ENCODE results near the gene PEX11B. TPM values are rescaled to one million over a fixed set of nuclear protein-coding genes. Genes with fewer than 3 reads are reported as not detected.

PEX11B gene
- total RNA-seq, 1 experiment from 2014 or later, result 13.7 TPM

DNA sequence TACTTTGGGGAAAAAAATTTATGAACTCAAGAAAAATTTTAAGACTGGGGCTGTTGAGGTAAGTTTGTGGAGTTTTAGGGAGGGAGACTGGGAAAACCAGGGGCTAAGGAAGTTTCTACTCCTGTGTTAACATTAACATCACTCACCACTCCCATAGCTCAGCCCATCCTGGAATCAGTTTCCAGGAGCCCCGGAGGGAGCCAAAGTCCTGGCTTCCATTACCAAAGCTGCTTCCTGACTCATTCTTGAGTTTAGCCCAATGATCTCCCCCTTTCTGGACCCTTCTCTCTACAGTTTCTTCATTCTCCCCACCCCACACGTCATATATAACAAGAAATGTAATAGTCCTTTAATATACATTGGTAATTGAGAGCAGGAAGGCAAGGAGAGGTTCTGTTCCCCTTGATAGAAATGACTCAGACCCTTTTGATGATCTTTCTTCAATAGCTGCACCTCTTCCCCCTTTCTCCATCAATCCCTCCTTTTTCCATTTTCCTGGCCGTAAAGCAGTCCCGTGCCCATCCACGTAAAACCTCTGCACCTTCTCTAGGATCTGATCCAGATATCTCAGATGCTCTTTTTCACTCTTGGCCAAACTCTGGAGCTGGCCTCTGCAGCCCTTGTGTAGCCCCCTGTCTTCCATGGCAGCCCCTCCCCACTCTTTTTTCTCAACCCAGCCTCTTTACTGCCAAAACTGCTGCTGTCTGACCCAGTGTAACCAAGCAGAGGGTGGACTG is 55.1 kb downstream of the PEX11B start:
- H3K79me1 ChIP-seq (ENCODE audit: insufficient read depth, low read depth, low read length, poor library complexity, severe bottlenecking), result no peaks in the 10 kb centered on the region
- no peak overlapping the region for H2BK5ac ChIP-seq (ENCODE audit: insufficient read length, low read length)
- H2AK5ac ChIP-seq (ENCODE audit: insufficient read length, low read length), result no peak overlapping the region
- no peak overlapping the region for H3K56ac ChIP-seq (ENCODE audit: insufficient read length, low read depth, low read length)
- peaks cover 4% of the 10 kb centered on the region; the same call in 1 of the 2 replicates for H3K4me1 ChIP-seq (ENCODE audit: insufficient read depth, low read length)
- H3K9me3 Mint-ChIP-seq, result peaks cover 0 to under 1% of the 10 kb centered on the region in 2 experiments; a peak in 1 of 5 replicates
- H4K8ac ChIP-seq (replicated peaks; ENCODE audit: insufficient read length, low read depth, low read length), result no peak overlapping the region
- no peak overlapping the region for H3K27ac ChIP-seq (ENCODE audit: insufficient read length, low read depth, low read length)
- H2AFZ ChIP-seq (ENCODE audit: low read length), result no peak overlapping the region
- no peak overlapping the region for H2BK120ac ChIP-seq (ENCODE audit: low read depth, low read length, poor library complexity, severe bottlenecking)
- no peak overlapping the region for H3K4ac ChIP-seq (ENCODE audit: low read depth, low read length)
- peaks cover 5 to 7% of the 10 kb centered on the region in 2 experiments for H3K4me1 Mint-ChIP-seq
- TF ChIP-seq, protein P1, sequence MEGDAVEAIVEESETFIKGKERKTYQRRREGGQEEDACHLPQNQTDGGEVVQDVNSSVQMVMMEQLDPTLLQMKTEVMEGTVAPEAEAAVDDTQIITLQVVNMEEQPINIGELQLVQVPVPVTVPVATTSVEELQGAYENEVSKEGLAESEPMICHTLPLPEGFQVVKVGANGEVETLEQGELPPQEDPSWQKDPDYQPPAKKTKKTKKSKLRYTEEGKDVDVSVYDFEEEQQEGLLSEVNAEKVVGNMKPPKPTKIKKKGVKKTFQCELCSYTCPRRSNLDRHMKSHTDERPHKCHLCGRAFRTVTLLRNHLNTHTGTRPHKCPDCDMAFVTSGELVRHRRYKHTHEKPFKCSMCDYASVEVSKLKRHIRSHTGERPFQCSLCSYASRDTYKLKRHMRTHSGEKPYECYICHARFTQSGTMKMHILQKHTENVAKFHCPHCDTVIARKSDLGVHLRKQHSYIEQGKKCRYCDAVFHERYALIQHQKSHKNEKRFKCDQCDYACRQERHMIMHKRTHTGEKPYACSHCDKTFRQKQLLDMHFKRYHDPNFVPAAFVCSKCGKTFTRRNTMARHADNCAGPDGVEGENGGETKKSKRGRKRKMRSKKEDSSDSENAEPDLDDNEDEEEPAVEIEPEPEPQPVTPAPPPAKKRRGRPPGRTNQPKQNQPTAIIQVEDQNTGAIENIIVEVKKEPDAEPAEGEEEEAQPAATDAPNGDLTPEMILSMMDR (conservative IDR thresholded peaks at IDR 0.05), result no peak
- no peaks in the 10 kb centered on the region for H3K9me3 ChIP-seq (ENCODE audit: control insufficient read depth, low read depth, low read length)
- H3T11ph ChIP-seq (ENCODE audit: low read length), result no peak overlapping the region
- no peak overlapping the region for H3K23ac ChIP-seq (ENCODE audit: insufficient read length, low read depth, low read length)
- H3K18ac ChIP-seq (ENCODE audit: insufficient read length, low read depth, low read length), result no peak overlapping the region
- no peak overlapping the region for H3K4me3 Mint-ChIP-seq
- no peak overlapping the region for H4K91ac ChIP-seq (ENCODE audit: insufficient read length, low read depth, low read length)
- no peak overlapping the region for H2BK15ac ChIP-seq (ENCODE audit: low read depth, low read length)
- no peak overlapping the region for H2BK12ac ChIP-seq (ENCODE audit: insufficient read length, low read depth, low read length)
- H3K4me2 ChIP-seq (ENCODE audit: insufficient read depth, insufficient read length, low read length), result no peak overlapping the region
- no CpG with 5 or more reads among the region's 5 CpGs for WGBS (ENCODE audit: extremely low coverage, insufficient read length, low lambda C conversion rate)
- peaks cover 10% of the 10 kb centered on the region for H3K27me3 Mint-ChIP-seq (ENCODE audit: low read depth)
- H3K36me3 Mint-ChIP-seq (ENCODE audit: insufficient read depth in 1 of 3, low read depth in 3 of 3), result peaks cover 0 to under 1% (median 0%) of the 10 kb centered on the region in 3 experiments; a peak in 2 of 7 replicates
- no peaks in the 10 kb centered on the region for H3K27me3 ChIP-seq (ENCODE audit: insufficient read depth, low read length)
- H4K20me1 ChIP-seq (ENCODE audit: control insufficient read depth, insufficient read depth, insufficient read length), result no peaks in the 10 kb centered on the region
- no peak overlapping the region for H4K5ac ChIP-seq (ENCODE audit: insufficient read length, low read depth, low read length)
- no peak overlapping the region for H3K14ac ChIP-seq (ENCODE audit: insufficient read depth, low read length)
- no peak for DNase-seq
- H2BK20ac ChIP-seq (ENCODE audit: low read depth, low read length, poor library complexity, severe bottlenecking), result no peak overlapping the region
- H3K27ac Mint-ChIP-seq, result peak overlapping the region in 1 of 3 experiments; percentile 46; a peak in 2 of 7 replicates
- H3K79me2 ChIP-seq (ENCODE audit: insufficient read depth, low read length), result no peaks in the 10 kb centered on the region
- H3K23me2 ChIP-seq (ENCODE audit: insufficient read length, low read depth, low read length, poor library complexity, severe bottlenecking), result no peaks in the 10 kb centered on the region
- no peak overlapping the region for H3K9ac ChIP-seq (ENCODE audit: extremely low read depth, insufficient read length, low read length)

Other genes starting within 250 kb of the PEX11B start
- not detected in 2 replicates for gene PDZK1, start 211.3 kb downstream of the PEX11B start, total RNA-seq (2021)
- gene CD160, start 199.2 kb downstream of the PEX11B start, total RNA-seq (2021), result not detected in 2 replicates
- 10.8 and 11.0 TPM in 2 replicates for gene RNF115, start 94.6 kb downstream of the PEX11B start, total RNA-seq (2021)
- gene POLR3C, start 94.5 kb downstream of the PEX11B start, total RNA-seq (2021), result 33.4 and 37.2 TPM in 2 replicates
- 3.0 and 4.0 TPM in 2 replicates for gene NUDT17, start 73.1 kb downstream of the PEX11B start, total RNA-seq (2021)
- 33.9 TPM in 2 replicates for gene PIAS3, start 59.6 kb downstream of the PEX11B start, total RNA-seq (2021)
- gene ANKRD35, start 32.9 kb downstream of the PEX11B start, total RNA-seq (2021), result 0.18 and 0.28 TPM in 2 replicates
- gene ITGA10, start 8.7 kb downstream of the PEX11B start, total RNA-seq (2021), result 0.04 and 0.09 TPM in 2 replicates
- gene RBM8A, start 8.8 kb upstream of the PEX11B start, total RNA-seq (2021), result 298 and 306 TPM in 2 replicates
- gene LIX1L, start 39.3 kb upstream of the PEX11B start, total RNA-seq (2021), result 5.9 TPM in 2 replicates
- 0.20 and 0.39 TPM in 2 replicates for gene ANKRD34A, start 45.9 kb upstream of the PEX11B start, total RNA-seq (2021)
- gene POLR3GL, start 46.0 kb upstream of the PEX11B start, total RNA-seq (2021), result 6.0 and 7.9 TPM in 2 replicates
- gene TXNIP, start 77.9 kb upstream of the PEX11B start, total RNA-seq (2021), result 20.8 and 23.2 TPM in 2 replicates
- gene HJV, start 103.0 kb upstream of the PEX11B start, total RNA-seq (2021), result not detected in 2 replicates
- 0.35 and 0.50 TPM in 2 replicates for gene NBPF10, start 226.1 kb upstream of the PEX11B start, total RNA-seq (2021)

Measured in H9 (cell line).